Natural killer cell (primary cell): ENCODE results near the gene SMG5. TPM values are rescaled to one million over a fixed set of nuclear protein-coding genes. Genes with fewer than 3 reads are reported as not detected.

ENCODE experiments used
- ATAC-seq, 3 donors: fragments of 150-1000 bp in 2 of 3; fragments of 200-7000 bp in 1 of 3; cut with Tn5 transposase; 1 replicate in 1 of 3; 2 replicates in 2 of 3; pipeline ENCODE4 v1.10.0; 2021; ENCODE audit warnings: mild to moderate bottlenecking in 2 of 3, moderate library complexity in 2 of 3
- DNase-seq, 2 donors: peaks; one replicate each; pipeline versions ENCODE4 v3.0.0 to v3.0.0-alpha.2; 2013 to 2021; ENCODE audit warnings: mixed read lengths in 1 of 2
- H3K27ac ChIP-seq: one replicate; pipeline ENCODE4 v1.5.1; 2013; ENCODE audit warnings: mild to moderate bottlenecking, low read length
- H3K27me3 ChIP-seq: one replicate; pipeline ENCODE4 v1.6.1; 2013; ENCODE audit warnings: low read length; ENCODE audit not compliant: control insufficient read depth, insufficient read depth
- H3K36me3 ChIP-seq: one replicate; pipeline ENCODE4 v1.6.1; 2013; ENCODE audit warnings: low read length; ENCODE audit not compliant: control insufficient read depth, insufficient read depth
- H3K4me1 ChIP-seq: one replicate; pipeline ENCODE4 v1.6.1; 2013; ENCODE audit warnings: low read length; ENCODE audit not compliant: control insufficient read depth, insufficient read depth
- H3K4me3 ChIP-seq: one replicate; pipeline ENCODE4 v1.5.1; 2013; ENCODE audit warnings: low read length
- H3K9me3 ChIP-seq: one replicate; pipeline ENCODE4 v1.6.1; 2013; ENCODE audit warnings: low read length; ENCODE audit not compliant: control insufficient read depth, insufficient read depth
- H3K27ac Mint-ChIP-seq, 2 donors: one replicate each; pipeline ENCODE4 v1.8.0; 2022; ENCODE audit warnings: mild to moderate bottlenecking in 2 of 2, mixed read lengths in 2 of 2, moderate library complexity in 1 of 2
- H3K27me3 Mint-ChIP-seq, 2 donors: one replicate each; pipeline ENCODE4 v1.8.0; 2022; ENCODE audit warnings: low read depth in 2 of 2, mixed read lengths in 2 of 2
- H3K36me3 Mint-ChIP-seq: one replicate; pipeline ENCODE4 v1.8.0; 2022; ENCODE audit warnings: mixed read lengths
- H3K4me1 Mint-ChIP-seq, 2 donors: one replicate each; pipeline ENCODE4 v1.8.0; 2022; ENCODE audit warnings: mixed read lengths in 2 of 2
- H3K4me3 Mint-ChIP-seq: one replicate; pipeline ENCODE4 v1.8.0; 2022; ENCODE audit warnings: mild to moderate bottlenecking, moderate library complexity, mixed read lengths
- H3K9me3 Mint-ChIP-seq, 2 donors: one replicate each; pipeline ENCODE4 v1.8.0; 2022; ENCODE audit warnings: mixed read lengths in 2 of 2
- CTCF ChIP-seq: fragments of 200-600 bp; IDR thresholded peaks from one replicate; pipeline ENCODE4 v1.8.0; 2022; ENCODE audit warnings: antibody characterized with exemption
- WGBS: methylation state at CpG from one replicate; pipeline ENCODE4 v1.1.7; 2013; ENCODE audit warnings: missing lambda C conversion rate; ENCODE audit not compliant: insufficient coverage; 5-methylcytosine and 5-hydroxymethylcytosine counted together
- intact Hi-C: fragments of 100-400 bp; cut with micrococcal nuclease; formaldehyde crosslinking; loops from one replicate; pipeline ENCODE4 v1.14.2; 2022
- total RNA-seq, 4 donors: library from RNA; stranded (reverse); fragments of 120-200 nt in 1 of 4; gene quantifications; one replicate each; pipeline versions ENCODE4 v1.2.3 to v1.2.4, GENCODE V29; 2013 to 2022

Gene SMG5
- total RNA-seq, 3 donors from 2014 or later (not counting 1 experiment from before 2014, with no cell fraction given) = 76.7 to 93.9 (median 87.6) TPM

- Mint-ChIP-seq H3K9me3 (no peaks in the 10 kb centered on the region), H3K4me3 (no peak overlapping the region), H3K27me3 (no peaks in the 10 kb centered on the region), H3K36me3 (peaks cover 15% of the 10 kb centered on the region), H3K27ac (no peak overlapping the region), H3K4me1 (peaks cover 7 to 9% of the 10 kb centered on the region in 2 donors)
- H3K36me3 ChIP-seq = peaks cover 73% of the 10 kb centered on the region
- DNase-seq (no peak), ATAC-seq (no peak)
- H3K4me3 ChIP-seq = no peak overlapping the region
- H3K27me3 ChIP-seq = no peaks in the 10 kb centered on the region
- no peaks in the 10 kb centered on the region for H3K9me3 ChIP-seq
- WGBS = 94% methylated on average over 8 of the region's 8 CpGs
- no peaks in the 10 kb centered on the region for H3K4me1 ChIP-seq
- no peak overlapping the region for H3K27ac ChIP-seq
- intact Hi-C loops = no loop called here
- TF ChIP-seq CTCF = no peak
Measured at GRCh38 chr1:156258859-156259258, 23.8 kb downstream of the SMG5 start.

- Mint-ChIP-seq H3K27ac (peak overlapping the region; percentile 44 to 64), H3K4me3 (no peak overlapping the region), H3K4me1 (peaks cover 7 to 9% of the 10 kb centered on the region in 2 donors), H3K9me3 (no peaks in the 10 kb centered on the region), H3K36me3 (peaks cover 15% of the 10 kb centered on the region), H3K27me3 (no peaks in the 10 kb centered on the region)
- Histone ChIP-seq H3K4me3 (no peak overlapping the region), H3K27me3 (no peaks in the 10 kb centered on the region), H3K9me3 (no peaks in the 10 kb centered on the region), H3K4me1 (no peaks in the 10 kb centered on the region), H3K27ac (no peak overlapping the region), H3K36me3 (peaks cover 74% of the 10 kb centered on the region)
- intact Hi-C loops = no loop called here
- TF ChIP-seq CTCF = no peak
- DNase-seq (no peak), ATAC-seq (peak; percentile 18 to 72 (median 30))
- WGBS = 79% methylated on average over 2 of the region's 2 CpGs
Measured at GRCh38 chr1:156257711-156258110, 24.9 kb downstream of the SMG5 start.

- ATAC-seq = no peak
Measured at GRCh38 chr1:156253634-156254033, 29.0 kb downstream of the SMG5 start.

More at GRCh38 chr1:156253634-156254033, 29.0 kb downstream of the SMG5 start:
- intact Hi-C loops = no loop called here
- H3K9me3 ChIP-seq = no peaks in the 10 kb centered on the region
- DNase-seq = no peak
- Mint-ChIP-seq H3K4me3 (no peak overlapping the region), H3K4me1 (peaks cover 9 to 12% of the 10 kb centered on the region in 2 donors), H3K36me3 (no peaks in the 10 kb centered on the region), H3K9me3 (no peaks in the 10 kb centered on the region), H3K27me3 (no peaks in the 10 kb centered on the region), H3K27ac (peak overlapping the region in 1 of 2 donors; percentile 11)
- H3K27me3 ChIP-seq = no peaks in the 10 kb centered on the region
- H3K4me1 ChIP-seq = no peaks in the 10 kb centered on the region
- no peak overlapping the region for H3K27ac ChIP-seq
- TF ChIP-seq CTCF = no peak
- no peak overlapping the region for H3K4me3 ChIP-seq
- peaks cover 78% of the 10 kb centered on the region for H3K36me3 ChIP-seq
- WGBS = 98% methylated on average over 3 of the region's 3 CpGs
